22Rv1 (cell line): ENCODE results near the gene G6PC1.

Experiments used
- ZFX ChIP-seq: fragments of 450-650 bp; IDR thresholded peaks from 2 replicates; pipeline ENCODE4 v1.6.1; 2017; ENCODE audit warnings: antibody characterized with exemption, borderline replicate concordance
- TF ChIP-seq, protein P1 (sequence below): fragments of 450-650 bp; IDR thresholded peaks from 2 replicates; pipeline ENCODE4 v1.5.1; 2017; ENCODE audit warnings: mild to moderate bottlenecking

DNA sequence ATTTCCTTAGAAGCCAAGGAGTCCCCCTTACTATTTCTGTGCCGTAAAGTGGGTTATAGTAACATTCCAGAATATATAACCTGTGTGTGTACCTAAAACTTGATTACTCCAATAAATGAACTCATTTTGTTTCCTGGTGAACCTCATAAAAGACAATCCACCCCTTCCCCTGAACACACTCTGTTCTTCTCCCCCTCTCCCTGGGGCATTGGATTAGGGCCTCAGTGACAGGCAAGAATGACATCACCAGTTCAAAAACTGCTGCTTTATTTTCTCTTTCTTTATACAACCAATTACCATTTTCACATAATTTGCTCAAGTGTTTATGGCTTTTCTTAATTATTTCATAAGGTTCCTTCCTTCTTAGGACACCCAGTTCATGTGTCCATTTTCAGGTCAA, 46.2 kb downstream of the G6PC1 start:
- TF ChIP-seq, protein P1, sequence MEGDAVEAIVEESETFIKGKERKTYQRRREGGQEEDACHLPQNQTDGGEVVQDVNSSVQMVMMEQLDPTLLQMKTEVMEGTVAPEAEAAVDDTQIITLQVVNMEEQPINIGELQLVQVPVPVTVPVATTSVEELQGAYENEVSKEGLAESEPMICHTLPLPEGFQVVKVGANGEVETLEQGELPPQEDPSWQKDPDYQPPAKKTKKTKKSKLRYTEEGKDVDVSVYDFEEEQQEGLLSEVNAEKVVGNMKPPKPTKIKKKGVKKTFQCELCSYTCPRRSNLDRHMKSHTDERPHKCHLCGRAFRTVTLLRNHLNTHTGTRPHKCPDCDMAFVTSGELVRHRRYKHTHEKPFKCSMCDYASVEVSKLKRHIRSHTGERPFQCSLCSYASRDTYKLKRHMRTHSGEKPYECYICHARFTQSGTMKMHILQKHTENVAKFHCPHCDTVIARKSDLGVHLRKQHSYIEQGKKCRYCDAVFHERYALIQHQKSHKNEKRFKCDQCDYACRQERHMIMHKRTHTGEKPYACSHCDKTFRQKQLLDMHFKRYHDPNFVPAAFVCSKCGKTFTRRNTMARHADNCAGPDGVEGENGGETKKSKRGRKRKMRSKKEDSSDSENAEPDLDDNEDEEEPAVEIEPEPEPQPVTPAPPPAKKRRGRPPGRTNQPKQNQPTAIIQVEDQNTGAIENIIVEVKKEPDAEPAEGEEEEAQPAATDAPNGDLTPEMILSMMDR: no peak
- TF ChIP-seq ZFX: no peak
